ENCODE measurements around the gene CHAC1. TPM values are rescaled to one million over a fixed set of nuclear protein-coding genes. Genes with fewer than 3 reads are reported as not detected.

CHAC1 gene
- total and polyA plus RNA-seq, 3 donors from 2014 or later, result 1.8 to 5.9 (median 2.5) TPM

DNA sequence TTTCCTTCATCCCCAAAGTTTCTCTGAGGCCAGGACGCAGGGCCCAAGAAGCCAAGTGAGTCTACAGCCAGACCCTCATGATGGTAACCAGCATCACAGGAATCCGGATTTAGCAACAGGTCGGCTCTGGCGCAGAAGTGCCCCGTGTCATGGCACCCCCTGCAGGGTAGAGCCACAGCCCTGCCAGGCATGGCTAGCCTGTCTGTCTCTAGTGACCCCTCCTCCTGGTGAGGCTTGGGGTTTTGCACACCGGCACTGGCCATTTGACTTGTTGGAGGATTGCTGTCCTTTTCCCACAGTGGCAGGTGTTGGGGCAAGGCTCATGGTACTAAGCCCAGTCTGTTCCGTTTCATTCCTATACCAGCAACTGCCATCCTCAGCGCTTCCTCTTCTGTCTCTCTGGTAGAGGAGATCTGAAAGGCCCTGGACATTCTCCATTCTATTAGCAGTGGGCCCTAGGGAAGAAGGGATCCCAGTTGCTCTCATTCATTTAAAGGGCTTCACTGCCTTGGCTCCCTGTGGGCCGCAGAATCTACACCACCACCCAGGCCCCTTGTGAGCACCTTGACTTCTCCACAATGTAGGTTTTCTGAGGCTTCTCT lies 9.4 kb upstream of the CHAC1 start:
- intact Hi-C loops (cut with DNase I; ENCODE audit: low total_unique reads), result loop anchor here (10.0 kb wide), 1 partner anchor 81 kb away; no protein-coding TSS in a partner anchor
- Histone ChIP-seq H3K4me1 (peaks cover 10% of the 10 kb centered on the region), H3K36me3 (ENCODE audit: low read depth, missing control alignments) (no peaks in the 10 kb centered on the region), H3K4me3 (no peak overlapping the region), H3K9me3 (no peaks in the 10 kb centered on the region), H3K27me3 (no peaks in the 10 kb centered on the region), H3K27ac (no peak overlapping the region)
- TF ChIP-seq, protein P1, sequence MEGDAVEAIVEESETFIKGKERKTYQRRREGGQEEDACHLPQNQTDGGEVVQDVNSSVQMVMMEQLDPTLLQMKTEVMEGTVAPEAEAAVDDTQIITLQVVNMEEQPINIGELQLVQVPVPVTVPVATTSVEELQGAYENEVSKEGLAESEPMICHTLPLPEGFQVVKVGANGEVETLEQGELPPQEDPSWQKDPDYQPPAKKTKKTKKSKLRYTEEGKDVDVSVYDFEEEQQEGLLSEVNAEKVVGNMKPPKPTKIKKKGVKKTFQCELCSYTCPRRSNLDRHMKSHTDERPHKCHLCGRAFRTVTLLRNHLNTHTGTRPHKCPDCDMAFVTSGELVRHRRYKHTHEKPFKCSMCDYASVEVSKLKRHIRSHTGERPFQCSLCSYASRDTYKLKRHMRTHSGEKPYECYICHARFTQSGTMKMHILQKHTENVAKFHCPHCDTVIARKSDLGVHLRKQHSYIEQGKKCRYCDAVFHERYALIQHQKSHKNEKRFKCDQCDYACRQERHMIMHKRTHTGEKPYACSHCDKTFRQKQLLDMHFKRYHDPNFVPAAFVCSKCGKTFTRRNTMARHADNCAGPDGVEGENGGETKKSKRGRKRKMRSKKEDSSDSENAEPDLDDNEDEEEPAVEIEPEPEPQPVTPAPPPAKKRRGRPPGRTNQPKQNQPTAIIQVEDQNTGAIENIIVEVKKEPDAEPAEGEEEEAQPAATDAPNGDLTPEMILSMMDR (IDR thresholded peaks at IDR 0.05), result no peak
- no peak for TF ChIP-seq POLR2A (IDR thresholded peaks at IDR 0.05)
- WGBS, 2 donors, result 91 to 96% methylated on average over 6 to 9 of the region's 9 CpGs
- DNase-seq, result no peak

DNA sequence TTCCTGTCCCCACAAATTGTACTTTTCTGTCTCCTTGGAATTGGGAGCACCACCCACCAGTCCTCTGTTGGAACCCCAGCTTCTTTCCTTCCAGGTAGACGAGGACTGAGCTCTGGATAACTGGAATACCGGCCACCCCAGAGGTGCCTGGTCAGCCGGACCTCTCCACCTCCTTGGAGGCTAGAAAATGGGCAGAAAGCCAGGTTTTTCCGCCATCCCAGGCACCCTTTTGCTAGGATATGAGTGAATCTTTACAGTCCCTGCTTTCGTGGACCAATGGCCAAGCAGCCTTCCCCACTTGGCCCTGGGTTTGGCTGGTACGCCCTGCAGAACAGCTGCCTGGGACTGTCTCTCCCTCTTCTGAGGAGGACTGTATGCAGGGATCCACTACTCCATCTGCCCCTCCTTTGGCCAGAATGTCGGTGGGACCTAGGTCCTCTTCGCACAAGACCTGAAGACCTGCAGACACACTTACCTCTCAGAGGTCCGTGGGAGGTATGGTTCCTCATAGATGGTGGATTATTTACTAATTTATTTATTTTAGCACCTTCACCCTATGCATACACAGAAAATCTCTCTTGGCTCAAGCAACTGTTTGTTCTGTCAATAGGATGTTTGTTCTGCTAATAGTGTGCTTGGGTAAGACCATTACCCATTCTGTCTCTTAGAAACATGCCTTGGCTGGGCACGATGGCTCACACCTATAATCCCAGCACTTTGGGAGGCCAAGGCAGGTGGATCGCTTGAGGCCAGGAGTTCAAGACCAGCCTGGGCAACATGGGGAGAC lies 8.6 kb upstream of the CHAC1 start:
- no peaks in the 10 kb centered on the region for H3K36me3 ChIP-seq (ENCODE audit: low read depth, missing control alignments)
- peaks cover 10% of the 10 kb centered on the region for H3K4me1 ChIP-seq
- DNase-seq, result no peak
- no peaks in the 10 kb centered on the region for H3K9me3 ChIP-seq
- H3K27ac ChIP-seq, result no peak overlapping the region
- no peaks in the 10 kb centered on the region for H3K27me3 ChIP-seq
- intact Hi-C loops (cut with DNase I; ENCODE audit: low total_unique reads), result loop anchor here (10.0 kb wide), 1 partner anchor 80 kb away; no protein-coding TSS in a partner anchor
- no peak overlapping the region for H3K4me3 ChIP-seq
- TF ChIP-seq, protein P1 (IDR thresholded peaks at IDR 0.05), result no peak
- no peak for TF ChIP-seq POLR2A (IDR thresholded peaks at IDR 0.05)
- WGBS, 2 donors, result 94 to 100% methylated on average over 6 to 11 of the region's 11 CpGs

DNA sequence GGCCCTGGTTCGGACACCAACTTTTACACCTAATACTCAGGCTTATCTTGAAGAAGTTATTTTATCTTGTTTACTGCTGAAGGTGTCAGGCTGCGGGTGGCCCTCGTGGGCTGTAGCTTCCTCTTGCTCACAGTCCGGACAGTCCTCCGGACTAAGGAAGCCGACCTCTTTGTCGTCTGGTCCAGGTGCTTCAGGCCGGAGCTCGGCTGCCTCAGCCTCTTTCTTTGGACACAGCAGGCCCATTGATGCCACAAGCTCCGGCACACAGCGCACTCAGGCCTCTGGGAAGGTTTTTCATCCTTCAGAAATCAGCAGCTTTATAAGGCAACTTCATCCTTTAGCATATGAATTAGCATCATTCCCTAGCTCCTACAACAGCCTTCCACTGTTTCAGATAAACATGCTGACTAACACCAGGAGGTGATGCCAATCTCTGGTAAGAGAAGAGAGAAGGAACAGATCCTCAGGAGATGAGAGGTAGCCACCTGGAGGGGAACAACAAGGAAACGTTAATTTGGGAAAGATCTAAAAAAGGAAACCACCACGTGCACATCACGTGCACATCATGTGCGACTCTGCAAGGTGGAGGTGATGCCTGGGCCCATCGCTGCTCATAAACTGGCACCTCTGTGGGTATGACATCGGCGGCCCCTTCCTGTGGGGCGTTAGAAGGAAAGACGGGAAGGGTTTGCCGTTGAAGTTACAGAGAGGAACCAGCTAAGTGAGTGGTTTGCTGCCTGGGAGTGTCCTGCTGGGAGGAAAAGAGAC lies 4.4 kb upstream of the CHAC1 start:
- intact Hi-C loops (cut with DNase I; ENCODE audit: low total_unique reads), result loop anchor here (10.0 kb wide), 1 partner anchor 76 kb away; no protein-coding TSS in a partner anchor
- no peaks in the 10 kb centered on the region for H3K27me3 ChIP-seq
- TF ChIP-seq, protein P1 (IDR thresholded peaks at IDR 0.05), result no peak
- no peak for TF ChIP-seq POLR2A (IDR thresholded peaks at IDR 0.05)
- no peak overlapping the region for H3K4me3 ChIP-seq
- H3K9me3 ChIP-seq, result no peaks in the 10 kb centered on the region
- H3K4me1 ChIP-seq, result peaks cover 6% of the 10 kb centered on the region
- no peaks in the 10 kb centered on the region for H3K36me3 ChIP-seq (ENCODE audit: low read depth, missing control alignments)
- 84 to 85% methylated on average over 20 to 21 of the region's 21 CpGs for WGBS, 2 donors
- DNase-seq, result no peak
- no peak overlapping the region for H3K27ac ChIP-seq

DNA sequence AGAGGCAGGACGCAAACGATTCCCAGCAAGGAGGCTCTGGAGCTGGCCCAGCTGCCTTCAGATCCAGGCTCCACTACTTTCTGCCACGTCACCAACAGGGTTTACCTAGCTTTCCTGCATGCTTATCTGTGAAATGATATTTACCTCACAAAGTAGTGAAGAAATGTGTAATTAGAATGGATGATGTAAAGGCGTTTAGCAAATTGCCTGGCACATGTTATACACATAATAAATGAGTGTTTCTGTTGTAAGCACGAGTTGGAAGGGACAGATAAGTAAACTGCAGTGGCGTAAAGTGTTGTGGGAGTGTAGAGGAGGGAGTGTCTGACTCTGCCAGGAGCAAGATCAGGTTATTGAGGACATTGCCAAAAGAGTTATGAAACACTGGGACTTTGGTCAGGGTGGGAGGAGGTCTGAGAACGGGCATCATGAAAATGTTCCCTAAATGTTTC lies 3.5 kb upstream of the CHAC1 start:
- no peak for TF ChIP-seq POLR2A (IDR thresholded peaks at IDR 0.05)
- TF ChIP-seq, protein P1 (IDR thresholded peaks at IDR 0.05), result no peak
- Histone ChIP-seq H3K27me3 (no peaks in the 10 kb centered on the region), H3K4me1 (peaks cover 8% of the 10 kb centered on the region), H3K27ac (no peak overlapping the region), H3K9me3 (no peaks in the 10 kb centered on the region), H3K4me3 (no peak overlapping the region), H3K36me3 (ENCODE audit: low read depth, missing control alignments) (no peaks in the 10 kb centered on the region)
- intact Hi-C loops (cut with DNase I; ENCODE audit: low total_unique reads), result loop anchor here (10.0 kb wide), 1 partner anchor 75 kb away; no protein-coding TSS in a partner anchor
- 64 to 66% methylated on average over 7 of the region's 7 CpGs for WGBS, 2 donors
- no peak for DNase-seq

All from testis (tissue), 3 donors.